ENCODE measurements around the gene BANK1. TPM values are rescaled to one million over a fixed set of nuclear protein-coding genes. Genes with fewer than 3 reads are reported as not detected.

BANK1 gene
- total RNA-seq, 1 donor from 2014 or later: 1.1 TPM

DNA sequence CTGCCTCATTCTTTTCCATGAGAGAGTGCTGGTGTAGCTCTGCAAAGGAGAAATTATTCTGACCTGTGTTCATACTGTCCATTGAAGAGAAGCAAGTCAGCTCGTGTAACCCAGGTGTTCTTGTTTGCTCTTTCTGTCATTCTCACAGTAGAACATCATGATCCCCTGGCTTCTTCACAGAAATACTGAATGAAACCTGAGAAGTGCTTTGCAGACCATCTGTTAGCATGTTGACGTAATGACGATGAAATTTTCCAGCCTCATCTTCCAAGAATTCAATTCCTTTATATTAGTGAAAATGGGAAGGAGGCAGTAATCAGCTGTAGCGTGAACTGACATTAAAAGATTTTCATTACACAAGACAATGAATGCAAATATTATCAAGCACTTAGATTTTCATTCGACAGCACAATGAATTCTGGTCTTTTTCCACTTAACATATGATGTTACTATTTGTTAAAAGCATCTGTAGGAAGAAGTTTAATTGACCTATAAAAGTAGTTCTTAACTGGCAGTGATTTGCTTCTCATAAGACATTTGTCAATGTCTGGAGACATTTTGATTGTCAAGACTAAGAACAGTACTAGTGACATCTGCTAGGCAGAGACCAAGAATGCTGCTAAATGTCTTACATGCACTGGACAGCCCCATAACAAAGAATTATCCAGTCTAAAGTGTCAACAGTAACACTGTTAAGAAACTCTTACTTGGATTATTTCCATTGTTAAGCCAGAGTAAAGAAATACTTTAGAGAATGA, 246.3 kb downstream of the BANK1 start:
- DNase-seq: peak; percentile 85

DNA sequence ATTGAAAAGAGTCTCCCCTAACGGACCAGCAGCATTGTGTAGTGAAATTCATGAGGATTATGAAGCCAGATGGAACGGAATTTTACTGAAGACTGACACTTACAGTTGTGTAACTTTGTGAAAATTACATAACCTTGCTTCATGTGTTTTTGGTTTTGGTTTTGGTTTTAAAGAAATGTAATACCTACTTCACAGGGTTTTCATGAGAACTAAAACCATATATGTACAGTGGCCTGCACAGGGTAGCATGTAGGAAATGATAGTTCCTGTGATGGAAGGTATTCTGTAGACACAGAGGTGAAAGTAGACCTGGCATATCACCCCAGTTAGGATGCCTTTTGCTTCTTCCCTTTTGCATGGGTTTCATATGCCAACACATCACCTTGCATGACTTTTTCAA, 247.0 kb downstream of the BANK1 start:
- DNase-seq: no peak

DNA sequence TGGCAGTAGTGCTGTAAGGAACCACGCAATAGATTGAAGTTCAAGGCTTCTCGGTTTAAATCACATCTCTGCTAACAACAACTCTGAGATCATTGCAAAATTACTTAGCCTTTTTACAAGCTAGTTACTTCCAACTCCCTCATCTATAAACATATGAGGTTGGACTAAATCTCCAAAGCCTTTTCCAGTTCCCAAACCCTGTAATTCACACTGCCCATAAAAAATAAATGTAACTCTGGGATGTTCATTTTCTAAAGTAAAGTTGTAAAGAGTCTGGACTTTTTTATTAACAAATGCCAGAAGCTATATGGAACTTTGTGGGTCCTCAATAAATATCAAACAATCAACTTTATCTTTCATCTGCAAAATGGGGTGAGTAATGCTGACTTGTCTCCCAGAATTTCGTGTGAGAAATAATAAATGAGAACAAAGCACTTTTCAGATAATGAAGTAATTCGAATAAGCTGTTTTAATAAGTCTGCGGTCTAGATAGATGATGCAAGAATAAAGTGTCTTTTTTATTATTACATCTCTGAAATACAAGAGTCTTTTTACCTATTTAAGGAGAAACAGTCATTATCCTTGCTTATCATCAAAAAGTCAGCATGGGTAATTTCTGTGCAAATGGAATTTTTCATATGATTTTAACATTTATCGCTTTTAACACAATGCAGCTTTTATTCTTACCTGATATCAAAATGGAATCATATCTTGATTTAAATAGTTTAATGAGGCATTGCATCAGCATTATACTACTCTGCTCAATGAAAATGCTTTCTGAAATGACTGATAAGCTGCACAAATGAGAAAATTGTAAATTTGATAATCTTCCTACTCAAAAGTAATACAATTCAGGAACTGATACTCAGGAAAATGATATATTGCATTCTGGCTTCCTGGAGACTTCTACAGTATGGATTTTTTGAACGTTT, 252.6 kb downstream of the BANK1 start:
- no peak for DNase-seq

DNA sequence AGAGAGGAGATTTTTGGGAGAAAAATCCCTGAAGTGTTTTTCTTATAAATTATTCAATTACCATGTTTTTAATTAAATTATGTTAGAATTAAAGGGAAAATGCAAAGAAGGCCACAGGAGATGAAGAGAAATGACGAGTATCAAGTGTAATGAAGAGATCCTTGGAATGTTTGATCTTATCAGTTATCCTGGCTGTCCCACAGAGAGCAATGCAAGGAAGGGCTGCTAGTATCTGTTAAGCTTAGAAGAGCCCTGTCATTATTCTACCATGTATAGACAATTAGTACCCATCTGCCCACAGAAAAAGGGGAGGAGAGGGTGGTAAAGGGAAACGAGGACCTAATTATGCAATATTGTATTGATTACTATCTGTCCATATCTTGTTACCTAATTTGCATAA, 257.1 kb downstream of the BANK1 start:
- no peak for DNase-seq

DNA sequence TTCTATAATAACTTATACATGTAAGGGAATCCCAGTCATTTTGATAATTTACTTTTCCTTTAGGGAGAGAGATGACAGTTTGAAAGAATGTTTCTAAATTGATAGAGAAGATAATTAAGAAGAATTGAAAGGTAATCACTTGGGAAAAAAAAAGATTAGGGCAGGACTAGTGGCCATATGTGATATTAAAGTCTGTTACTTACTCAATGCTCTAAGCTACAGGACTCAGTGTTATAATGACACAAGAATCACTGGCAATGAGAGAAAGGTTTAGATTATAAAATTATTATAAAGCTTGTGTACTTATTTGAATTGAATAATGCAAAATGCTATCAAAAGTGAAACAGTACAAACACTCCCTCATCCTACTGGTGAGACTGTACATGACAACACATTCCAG, 265.3 kb downstream of the BANK1 start:
- DNase-seq: no peak

DNA sequence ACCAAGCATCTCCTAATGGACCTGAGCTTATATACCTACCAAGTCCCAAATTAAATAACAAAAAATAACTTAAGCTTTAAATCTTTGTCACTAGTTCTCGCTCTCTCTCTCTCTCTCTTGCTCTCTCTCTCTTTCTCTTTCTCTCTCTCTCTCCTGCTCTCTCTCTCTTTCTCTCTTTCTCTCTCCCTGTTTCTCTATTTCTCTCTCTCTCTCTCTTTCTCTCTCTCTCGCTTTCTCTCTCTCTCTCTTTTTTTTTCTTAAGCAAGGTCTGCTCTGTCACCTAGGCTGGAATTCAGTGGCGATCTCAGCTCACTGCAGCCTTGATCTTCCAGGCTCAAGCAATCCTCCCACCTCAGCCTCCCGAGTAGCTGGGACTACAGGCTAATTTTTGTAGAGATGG, 266.6 kb downstream of the BANK1 start:
- DNase-seq: no peak

DNA sequence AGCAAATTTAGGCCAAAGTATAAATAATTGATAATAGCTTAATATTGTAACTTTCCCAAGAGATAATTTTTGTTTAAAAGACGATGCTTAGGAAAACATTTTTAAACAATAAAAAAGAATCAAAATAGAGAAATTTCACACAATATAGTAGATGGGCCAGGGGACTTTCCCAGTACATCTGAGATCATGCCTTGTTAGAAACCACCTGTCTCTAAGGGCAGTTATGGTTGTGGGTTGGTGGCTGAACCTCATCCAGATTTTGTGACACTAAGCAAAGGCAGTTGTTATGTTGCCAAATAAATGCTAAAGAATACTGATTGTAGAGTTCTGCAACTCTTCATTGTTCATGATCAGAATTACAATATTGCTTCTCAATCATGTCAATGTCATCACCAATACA, 270.6 kb downstream of the BANK1 start:
- DNase-seq: no peak

DNA sequence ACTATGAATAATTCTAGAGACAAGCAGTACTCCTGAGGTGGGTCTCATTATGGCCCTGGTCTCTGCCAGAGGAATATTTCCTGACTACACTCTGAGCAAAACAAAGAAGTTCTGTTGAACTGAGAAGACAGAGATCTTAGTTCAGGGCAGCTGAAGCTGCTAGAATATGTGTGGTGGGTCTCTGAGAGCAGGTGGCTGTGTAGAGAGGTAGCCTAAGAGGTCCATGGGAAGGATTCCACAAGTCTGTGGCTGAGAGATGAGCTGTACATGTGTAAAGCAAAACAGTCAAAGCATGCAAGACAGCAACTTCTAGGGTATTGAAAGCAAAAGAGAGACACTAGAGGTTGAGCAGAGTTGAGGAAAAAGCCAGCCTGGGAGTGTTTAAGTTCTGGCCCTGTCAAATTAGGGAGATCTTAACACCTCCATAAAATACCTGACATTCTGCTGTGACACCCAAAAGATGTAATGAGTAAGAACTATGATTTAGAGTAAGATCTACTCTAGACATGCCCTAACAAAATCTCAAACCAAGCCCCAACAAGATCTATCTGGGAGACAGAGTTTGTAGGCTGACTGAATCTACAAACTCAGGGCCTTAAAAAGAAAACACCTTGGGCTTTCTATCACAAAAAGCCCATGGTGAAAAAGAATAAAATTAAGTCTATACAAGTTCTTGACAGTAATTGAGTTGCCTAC, 274.4 kb downstream of the BANK1 start:
- DNase-seq: no peak

DNA sequence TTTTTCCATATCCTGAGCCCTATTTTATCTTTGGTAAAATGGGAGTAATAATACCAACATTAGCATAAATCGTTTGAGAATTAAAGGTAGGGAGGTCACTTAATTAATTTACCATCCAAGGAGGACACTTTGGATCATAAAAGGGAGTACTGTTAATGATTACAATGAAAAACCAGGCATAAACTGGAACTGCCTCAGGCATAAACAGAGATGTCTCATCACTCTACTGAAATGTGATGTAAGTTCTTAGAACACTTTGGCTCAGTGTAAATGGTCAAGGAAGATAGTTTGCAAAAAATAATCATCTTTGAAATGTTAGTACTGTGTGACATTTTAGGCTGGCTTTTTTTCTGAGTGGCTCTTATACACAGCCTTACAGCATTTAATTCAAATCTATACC, 286.1 kb downstream of the BANK1 start:
- DNase-seq: no peak

DNA sequence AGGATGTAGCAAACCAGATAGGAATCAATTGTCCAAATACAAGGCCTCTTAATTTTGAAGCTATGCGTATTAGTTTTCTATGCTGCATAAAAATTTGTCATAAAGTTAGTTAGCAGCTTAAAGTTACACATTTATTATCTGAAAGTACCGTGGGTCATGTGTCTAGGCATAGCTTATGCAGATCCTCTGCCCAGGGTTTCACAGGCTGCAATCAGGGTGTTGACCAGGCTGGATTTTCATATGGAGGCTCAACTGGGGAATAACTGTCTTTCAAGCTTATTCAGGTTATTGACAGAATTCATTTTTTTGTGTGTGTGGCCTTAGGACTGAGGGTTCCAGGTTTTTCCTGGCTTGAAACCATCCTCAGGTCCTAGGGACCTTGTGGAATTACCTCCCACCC, 289.7 kb downstream of the BANK1 start:
- DNase-seq: no peak

DNA sequence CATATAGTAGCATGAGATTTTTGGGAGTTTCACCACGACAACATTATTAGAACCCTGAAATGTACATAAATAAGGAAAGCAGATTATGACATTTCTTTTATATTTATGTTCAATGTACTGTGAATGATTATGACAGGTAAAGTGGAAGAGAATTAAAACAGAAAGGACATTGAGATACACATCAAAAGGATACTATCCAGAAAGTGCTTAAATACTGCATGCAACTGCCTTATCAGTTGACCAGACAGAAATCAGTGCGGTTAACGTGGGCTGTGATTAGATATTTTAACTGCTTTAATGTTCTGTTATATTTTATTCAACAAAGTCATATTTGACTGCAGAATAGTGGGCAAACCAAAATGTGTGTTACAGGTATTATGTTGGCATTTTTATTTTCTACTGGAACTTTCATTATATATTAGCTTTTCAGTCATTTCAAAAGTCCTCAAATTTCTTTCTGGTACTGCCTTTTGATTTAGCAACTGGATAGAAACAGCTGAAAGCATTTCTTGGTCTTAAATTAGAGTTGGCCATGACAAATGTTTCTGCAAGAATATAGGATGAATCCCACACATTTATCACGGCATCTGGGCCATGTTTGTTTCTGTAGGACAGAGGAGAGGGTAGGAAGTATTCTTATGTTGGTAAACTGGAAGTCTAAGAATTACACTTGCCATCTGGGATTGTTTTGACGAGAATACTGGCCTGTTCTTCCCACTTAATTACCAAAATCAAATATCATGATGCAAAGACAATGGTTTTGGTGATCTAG, 299.5 kb downstream of the BANK1 start:
- DNase-seq: no peak

DNA sequence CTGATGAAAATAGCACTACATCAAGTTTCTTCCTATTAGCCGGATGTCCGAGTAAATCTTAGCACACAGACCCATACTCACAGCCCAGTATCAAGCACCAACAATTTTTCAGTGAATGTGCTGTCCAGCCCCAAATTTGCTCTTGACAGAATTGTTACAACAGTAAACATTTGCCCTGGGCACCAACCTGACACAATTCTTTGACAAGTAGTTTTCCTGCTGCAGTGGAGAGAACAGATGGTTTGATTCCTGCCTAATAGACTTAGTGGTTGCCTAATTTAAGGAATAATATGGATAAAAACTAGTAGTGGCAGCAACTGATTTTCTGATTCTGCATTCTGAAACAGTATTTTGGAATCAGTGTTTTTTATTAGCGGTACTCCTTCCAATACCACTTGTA, 301.1 kb downstream of the BANK1 start:
- DNase-seq: no peak

DNA sequence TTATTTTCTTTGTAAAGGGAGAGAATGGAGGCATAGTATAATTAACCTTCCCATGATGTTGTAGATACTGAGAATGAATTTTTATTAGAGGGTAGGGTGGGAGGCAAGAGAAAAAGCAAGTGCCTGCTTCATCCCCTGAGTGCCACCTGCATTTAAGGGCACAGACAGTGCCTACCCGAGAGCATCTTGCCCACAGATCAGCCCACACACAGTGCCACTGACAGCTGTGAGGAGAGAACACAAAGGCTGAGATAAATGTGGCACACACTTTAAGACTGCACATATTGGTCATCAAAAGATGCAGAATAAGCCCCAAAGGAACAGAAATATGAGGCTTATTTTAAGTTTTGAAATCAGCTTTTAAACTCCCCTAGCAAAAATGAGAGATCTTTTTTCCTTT, 304.0 kb downstream of the BANK1 start:
- DNase-seq: no peak

DNA sequence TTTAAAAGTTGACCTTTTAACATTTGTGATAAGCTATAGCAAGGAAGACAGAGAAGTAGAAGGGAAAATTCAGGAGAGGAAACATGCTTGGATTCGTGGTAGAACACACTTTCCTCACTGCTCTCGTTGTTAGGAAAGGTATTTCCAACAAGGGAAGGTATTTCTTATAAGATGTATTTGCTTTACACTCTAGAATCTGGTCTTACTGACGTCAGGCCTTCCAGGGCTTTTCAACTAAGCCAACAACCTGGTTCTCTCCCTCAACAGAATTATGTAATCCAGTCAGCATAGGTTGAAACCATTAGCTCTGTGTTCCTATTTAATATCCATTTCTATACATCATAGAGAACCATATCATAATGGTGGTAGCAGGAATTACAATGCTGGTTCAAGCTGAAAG, 312.8 kb downstream of the BANK1 start:
- no peak for DNase-seq

DNA sequence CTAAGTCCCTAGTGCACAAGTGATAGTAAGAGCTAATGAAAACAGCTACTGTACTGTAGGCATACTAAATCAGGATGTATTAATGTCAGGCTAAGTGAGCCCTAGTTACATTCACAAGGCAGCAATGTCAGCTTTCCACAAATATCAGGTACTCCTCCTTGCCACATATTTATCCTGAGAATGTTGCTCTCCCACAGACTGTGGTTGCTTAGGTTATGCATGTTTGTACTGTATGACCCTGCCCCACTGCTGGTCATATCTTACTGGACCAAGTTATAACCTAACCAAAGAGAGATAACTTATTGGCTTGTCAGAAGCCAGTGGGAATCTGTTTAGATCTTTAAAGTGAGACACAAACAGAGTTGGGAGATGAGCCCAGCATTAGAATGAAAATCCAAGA, 313.7 kb downstream of the BANK1 start:
- DNase-seq: no peak

DNA sequence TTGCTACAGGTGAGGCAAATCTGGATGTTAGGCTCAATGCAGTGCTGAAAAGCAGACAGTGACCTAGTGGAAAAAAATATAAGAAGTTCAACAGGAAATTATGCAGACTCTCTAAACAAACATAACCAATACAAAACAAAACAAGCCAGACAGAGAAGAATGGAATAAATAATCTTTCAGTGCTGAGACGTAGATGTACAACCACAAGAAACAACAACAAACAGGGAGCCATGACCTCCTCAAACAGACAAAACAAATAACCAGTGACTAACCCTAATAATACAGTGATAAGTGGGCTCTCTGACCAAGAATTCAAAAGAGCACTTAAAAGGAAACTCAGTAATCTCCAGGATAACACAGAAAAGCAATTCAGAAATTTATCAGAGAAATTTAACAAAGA, 315.5 kb downstream of the BANK1 start:
- no peak for DNase-seq

DNA sequence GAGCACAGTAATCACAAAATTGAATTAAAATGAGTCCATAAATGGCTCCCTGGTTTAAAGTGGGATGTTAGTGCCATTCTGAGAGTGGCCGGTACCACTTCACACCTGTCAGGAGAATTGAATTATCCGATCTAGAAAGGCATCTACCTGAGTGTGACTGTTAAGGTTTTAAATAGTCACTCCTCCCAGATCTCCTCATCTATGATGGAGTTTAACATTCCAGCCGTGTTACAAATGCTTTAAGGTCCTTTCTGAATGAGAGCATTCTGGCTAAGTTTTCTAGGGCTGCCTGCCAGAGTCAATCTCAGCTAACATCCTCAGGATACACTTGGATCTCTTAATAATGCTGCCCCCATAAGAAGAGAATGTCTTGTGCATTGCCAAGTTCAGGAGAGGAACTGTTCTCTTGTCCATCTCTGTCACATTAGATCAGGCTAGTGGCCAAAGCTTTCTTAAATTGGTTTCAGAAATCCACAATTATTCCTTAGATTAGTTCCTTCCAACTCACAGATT, 323.6 kb downstream of the BANK1 start:
- DNase-seq: no peak

DNA sequence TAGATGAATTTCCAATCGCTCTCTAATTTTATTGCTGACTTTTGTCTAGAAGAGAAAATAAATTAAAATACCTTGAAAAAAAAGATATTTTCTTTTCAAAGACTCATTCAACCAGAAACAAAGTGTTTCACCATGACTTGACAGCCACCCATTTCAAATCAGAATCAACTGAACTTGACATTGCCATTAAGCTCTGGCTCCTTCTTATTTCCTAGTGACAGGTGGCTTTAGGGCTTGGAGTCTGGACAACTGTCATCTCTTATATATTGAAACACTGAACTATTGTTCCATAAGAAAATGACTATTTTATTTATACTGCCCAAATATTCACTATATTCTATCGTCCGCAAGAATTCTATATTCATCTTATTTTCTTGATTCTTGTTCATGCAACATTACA, 325.6 kb downstream of the BANK1 start:
- no peak for DNase-seq

DNA sequence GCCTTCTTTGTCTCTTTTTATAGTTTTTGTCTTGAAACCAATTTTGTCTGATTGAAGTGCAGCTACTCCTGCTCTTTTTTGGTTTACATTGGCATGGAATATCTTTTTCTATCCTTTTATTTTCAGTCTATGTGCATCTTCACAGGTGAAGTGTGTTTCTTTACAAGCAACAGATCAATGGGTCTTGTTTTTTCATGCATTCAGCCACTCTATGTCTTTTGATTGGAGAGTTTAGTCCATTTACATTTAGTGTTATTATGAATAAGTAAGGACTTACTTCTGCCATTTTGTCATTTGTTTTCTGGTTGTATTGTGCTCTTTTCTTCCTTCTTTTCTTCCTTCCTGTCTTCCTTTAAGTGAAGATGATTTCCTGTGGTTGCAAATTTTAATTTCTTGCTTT, 330.3 kb downstream of the BANK1 start:
- DNase-seq: no peak

All from tongue (tissue), 2 donors.